ENCODE results near the gene CLVS2. TPM values are rescaled to one million over a fixed set of nuclear protein-coding genes. Genes with fewer than 3 reads are reported as not detected.

Gene CLVS2
- total and polyA plus RNA-seq, 2 of the 4 experiments (the other 2 are of a cell fraction) = 0.02 TPM; not detected in 1

GRCh38 chr6:123064038-123064437, 68.0 kb downstream of the CLVS2 start:
- H3K9me1 ChIP-seq (ENCODE audit: insufficient read depth, low read length) = no peaks in the 10 kb centered on the region
- no peak overlapping the region for H3K9ac ChIP-seq (ENCODE audit: low read depth, low read length)
- H4K91ac ChIP-seq (ENCODE audit: insufficient read depth, low read depth, low read length) = no peak overlapping the region
- ChIA-PET POLR2A (ENCODE audit: unreplicated experiment) (no interaction called here), CTCF (no interaction called here)
- in situ Hi-C loops (cut with MboI; ENCODE audit: low sequenced_read_pairs) = no loop called here
- H3K23ac ChIP-seq (ENCODE audit: low read depth, low read length) = no peak overlapping the region
- H2BK15ac ChIP-seq (ENCODE audit: low read depth, low read length) = no peak overlapping the region
- no peak overlapping the region for H2BK20ac ChIP-seq (ENCODE audit: low read depth, low read length)
- H3K4ac ChIP-seq (ENCODE audit: low read depth, low read length) = no peak overlapping the region
- intact Hi-C loops (cut with micrococcal nuclease) = no loop called here
- H4K5ac ChIP-seq (ENCODE audit: low read depth, low read length) = no peak overlapping the region
- no peak overlapping the region for H2AK5ac ChIP-seq (ENCODE audit: low read depth, low read length)
- H2AFZ ChIP-seq (replicated peaks; ENCODE audit: low read length, poor library complexity) = no peak overlapping the region
- no peak overlapping the region for H4K8ac ChIP-seq (ENCODE audit: low read depth in 2 of 2, low read length in 2 of 2)
- no peaks in the 10 kb centered on the region for H3K27me3 ChIP-seq (ENCODE audit: control insufficient read depth, insufficient read depth, low read length)
- H3K4me1 ChIP-seq (ENCODE audit: control insufficient read depth, insufficient read depth, low read length) = no peaks in the 10 kb centered on the region
- no CpG with 5 or more reads among the region's 2 CpGs for WGBS, 2 experiments (ENCODE audit: extremely low coverage in 2 of 2, insufficient read length in 1 of 2)
- DNase-seq = no peak
- no peak overlapping the region for H3K4me3 ChIP-seq (ENCODE audit: insufficient read depth, low read depth, low read length)
- no peak overlapping the region for H3K4me2 ChIP-seq (ENCODE audit: low read depth, low read length)
- no peak overlapping the region for H3K56ac ChIP-seq (ENCODE audit: extremely low read depth, insufficient read depth, low read length)
- no peak for ATAC-seq (ENCODE audit: low read depth)
- H2AK9ac ChIP-seq (replicated peaks; ENCODE audit: low read depth, low read length, poor library complexity) = no peak overlapping the region
- H3K36me3 ChIP-seq (ENCODE audit: control insufficient read depth, insufficient read depth, low read length) = no peaks in the 10 kb centered on the region
- no TSS peak for BruUV-seq (replicated peaks)
- no peak overlapping the region for H3K27ac ChIP-seq (ENCODE audit: insufficient read depth, low read length)
- H3K14ac ChIP-seq (replicated peaks; ENCODE audit: low read depth, low read length) = no peak overlapping the region
- no peaks in the 10 kb centered on the region for H3K79me1 ChIP-seq (ENCODE audit: low read depth in 1 of 2, low read length in 2 of 2)
- no peak overlapping the region for H2BK120ac ChIP-seq (ENCODE audit: low read depth, low read length)
- H2BK5ac ChIP-seq (ENCODE audit: low read depth, low read length, poor library complexity, severe bottlenecking) = no peak overlapping the region
- H3K18ac ChIP-seq (ENCODE audit: low read depth, low read length) = no peak overlapping the region
- H3K9me3 ChIP-seq (ENCODE audit: control insufficient read depth, insufficient read depth, low read length) = peaks cover 2% of the 10 kb centered on the region; the same call in 1 of the 2 replicates
- dilution Hi-C loops (cut with HindIII; ENCODE audit: low sequenced_read_pairs, unreplicated experiment) = no loop called here
- H4K20me1 ChIP-seq (ENCODE audit: insufficient read depth, low read length) = no peaks in the 10 kb centered on the region
- TF ChIP-seq, protein P1, sequence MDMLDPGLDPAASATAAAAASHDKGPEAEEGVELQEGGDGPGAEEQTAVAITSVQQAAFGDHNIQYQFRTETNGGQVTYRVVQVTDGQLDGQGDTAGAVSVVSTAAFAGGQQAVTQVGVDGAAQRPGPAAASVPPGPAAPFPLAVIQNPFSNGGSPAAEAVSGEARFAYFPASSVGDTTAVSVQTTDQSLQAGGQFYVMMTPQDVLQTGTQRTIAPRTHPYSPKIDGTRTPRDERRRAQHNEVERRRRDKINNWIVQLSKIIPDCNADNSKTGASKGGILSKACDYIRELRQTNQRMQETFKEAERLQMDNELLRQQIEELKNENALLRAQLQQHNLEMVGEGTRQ (IDR thresholded peaks at IDR 0.05; ENCODE audit: low read depth, low read length) = no peak
